ENCODE data around the gene LRG1.

Gene LRG1

GRCh38 chr19:4500841-4501591 lies 38.8 kb downstream of the LRG1 start (continued):
- TF ChIP-seq ZNF354C (tag by site-specific recombination; IDR thresholded peaks at IDR 0.05; ENCODE audit: borderline replicate concordance, low read depth) (no peak), ZNF114 (tag by site-specific recombination; IDR thresholded peaks at IDR 0.05) (no peak), ZNF266 (tag by site-specific recombination; IDR thresholded peaks at IDR 0.05; ENCODE audit: low read depth) (no peak), ZNF426 (tag by site-specific recombination; IDR thresholded peaks at IDR 0.05) (no peak)

DNA sequence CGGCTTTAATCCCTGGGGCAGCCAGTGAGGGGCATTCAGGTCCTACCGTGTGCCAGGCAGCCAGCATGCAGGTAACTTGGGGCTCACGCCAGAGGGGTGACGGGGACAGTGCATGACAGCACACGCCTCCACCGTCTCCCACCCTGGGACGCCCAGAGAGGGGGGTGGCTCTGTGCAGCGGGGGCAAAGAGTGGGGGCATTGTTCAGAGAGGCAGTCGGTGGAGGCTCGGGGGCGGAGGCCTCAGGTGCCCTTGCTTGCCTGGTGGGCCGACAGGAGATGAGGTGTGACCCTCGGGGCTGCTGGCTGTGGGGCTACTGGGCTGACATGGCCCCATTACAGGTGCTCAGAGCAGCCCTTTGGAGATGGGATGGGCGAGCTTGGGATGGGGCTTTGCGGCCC lies 40.0 kb downstream of the LRG1 start:
- CTCF ChIA-PET = interaction anchor here (1.0 to 1.2 kb wide), 2 partner anchors 25 kb away, joined by 3 to 4 read pairs; no protein-coding TSS in a partner anchor
- TF ChIP-seq ZFHX2 (tag by site-specific recombination; conservative IDR thresholded peaks at IDR 0.05) = 0 out of 2 replicates have a peak, but pooled peaks have one; percentile 25
- 0 out of 2 replicates have a peak, but pooled peaks have one; percentile 57 for TF ChIP-seq ZBTB8A (tag by site-specific recombination; IDR thresholded peaks at IDR 0.05)
- TF ChIP-seq, protein P1, sequence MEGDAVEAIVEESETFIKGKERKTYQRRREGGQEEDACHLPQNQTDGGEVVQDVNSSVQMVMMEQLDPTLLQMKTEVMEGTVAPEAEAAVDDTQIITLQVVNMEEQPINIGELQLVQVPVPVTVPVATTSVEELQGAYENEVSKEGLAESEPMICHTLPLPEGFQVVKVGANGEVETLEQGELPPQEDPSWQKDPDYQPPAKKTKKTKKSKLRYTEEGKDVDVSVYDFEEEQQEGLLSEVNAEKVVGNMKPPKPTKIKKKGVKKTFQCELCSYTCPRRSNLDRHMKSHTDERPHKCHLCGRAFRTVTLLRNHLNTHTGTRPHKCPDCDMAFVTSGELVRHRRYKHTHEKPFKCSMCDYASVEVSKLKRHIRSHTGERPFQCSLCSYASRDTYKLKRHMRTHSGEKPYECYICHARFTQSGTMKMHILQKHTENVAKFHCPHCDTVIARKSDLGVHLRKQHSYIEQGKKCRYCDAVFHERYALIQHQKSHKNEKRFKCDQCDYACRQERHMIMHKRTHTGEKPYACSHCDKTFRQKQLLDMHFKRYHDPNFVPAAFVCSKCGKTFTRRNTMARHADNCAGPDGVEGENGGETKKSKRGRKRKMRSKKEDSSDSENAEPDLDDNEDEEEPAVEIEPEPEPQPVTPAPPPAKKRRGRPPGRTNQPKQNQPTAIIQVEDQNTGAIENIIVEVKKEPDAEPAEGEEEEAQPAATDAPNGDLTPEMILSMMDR (tag by site-specific recombination; IDR thresholded peaks at IDR 0.05) = no peak
- H3K27ac ChIP-seq (ENCODE audit: extremely low read depth, low read depth, low read length) = no peak overlapping the region
- peaks cover 12 to 85% of the 10 kb centered on the region in 2 experiments; a peak in 2 of 3 replicates for H3K36me3 ChIP-seq (ENCODE audit: control insufficient read depth in 2 of 2, insufficient read depth in 1 of 2, low read length in 2 of 2)
- H3K4me1 ChIP-seq (ENCODE audit: control insufficient read depth, insufficient read depth, low read length) = no peaks in the 10 kb centered on the region
- H3K4me3 ChIP-seq (ENCODE audit: low read depth, low read length) = no peak overlapping the region
- H3K9me3 ChIP-seq (ENCODE audit: control insufficient read depth, insufficient read depth, low read depth, low read length) = no peaks in the 10 kb centered on the region
- POLR2A ChIA-PET = interaction anchor here (0.6 kb wide), 1 partner anchor 28 kb away, joined by 3 read pairs; the partner anchor contains the start of gene HDGFL2

DNA sequence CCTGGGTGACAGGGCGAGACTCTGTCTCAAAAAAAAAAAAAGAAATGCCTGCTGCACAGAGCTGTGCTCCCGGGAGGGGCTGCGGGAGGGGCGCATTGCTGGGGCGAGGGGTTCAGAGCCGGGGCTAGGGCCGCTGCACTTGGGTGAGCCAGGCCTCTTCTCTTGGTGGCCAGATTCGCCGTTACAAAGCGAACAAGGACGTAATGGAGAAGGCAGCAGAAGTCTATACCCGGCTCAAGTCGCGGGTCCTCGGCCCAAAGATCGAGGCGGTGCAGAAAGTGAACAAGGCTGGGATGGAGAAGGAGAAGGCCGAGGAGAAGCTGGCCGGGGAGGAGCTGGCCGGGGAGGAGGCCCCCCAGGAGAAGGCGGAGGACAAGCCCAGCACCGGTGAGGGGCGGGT lies 40.5 kb downstream of the LRG1 start:
- ChIA-PET POLR2A (interaction anchor here (0.6 to 1.3 kb wide), 2 partner anchors 28 to 29 kb away, joined by 3 read pairs; partner anchors contain the start of gene HDGFL2), CTCF (interaction anchor here (1.0 kb wide), 1 partner anchor 26 kb away, joined by 3 read pairs; no protein-coding TSS in a partner anchor)
- Histone ChIP-seq H3K27ac (ENCODE audit: extremely low read depth, low read depth, low read length) (no peak overlapping the region), H3K36me3 (ENCODE audit: control insufficient read depth in 2 of 2, insufficient read depth in 1 of 2, low read length in 2 of 2) (peaks cover 12 to 85% of the 10 kb centered on the region in 2 experiments; a peak in 2 of 3 replicates), H3K4me3 (ENCODE audit: low read depth, low read length) (no peak overlapping the region), H3K4me1 (ENCODE audit: control insufficient read depth, insufficient read depth, low read length) (no peaks in the 10 kb centered on the region), H3K9me3 (ENCODE audit: control insufficient read depth, insufficient read depth, low read depth, low read length) (no peaks in the 10 kb centered on the region)
- no peak for TF ChIP-seq INSM2 (tag by site-specific recombination; IDR thresholded peaks at IDR 0.05)
- TF ChIP-seq ZNF654 (tag by site-specific recombination; IDR thresholded peaks at IDR 0.05; ENCODE audit: low read depth) = no peak
- TF ChIP-seq, protein P2, sequence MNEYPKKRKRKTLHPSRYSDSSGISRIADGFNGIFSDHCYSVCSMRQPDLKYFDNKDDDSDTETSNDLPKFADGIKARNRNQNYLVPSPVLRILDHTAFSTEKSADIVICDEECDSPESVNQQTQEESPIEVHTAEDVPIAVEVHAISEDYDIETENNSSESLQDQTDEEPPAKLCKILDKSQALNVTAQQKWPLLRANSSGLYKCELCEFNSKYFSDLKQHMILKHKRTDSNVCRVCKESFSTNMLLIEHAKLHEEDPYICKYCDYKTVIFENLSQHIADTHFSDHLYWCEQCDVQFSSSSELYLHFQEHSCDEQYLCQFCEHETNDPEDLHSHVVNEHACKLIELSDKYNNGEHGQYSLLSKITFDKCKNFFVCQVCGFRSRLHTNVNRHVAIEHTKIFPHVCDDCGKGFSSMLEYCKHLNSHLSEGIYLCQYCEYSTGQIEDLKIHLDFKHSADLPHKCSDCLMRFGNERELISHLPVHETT (tag by site-specific recombination; IDR thresholded peaks at IDR 0.05) = no peak
- no peak for TF ChIP-seq TSHZ1 (tag by site-specific recombination; IDR thresholded peaks at IDR 0.05; ENCODE audit: borderline replicate concordance)
